H1 (cell line): ENCODE measurements around the gene C12orf75. TPM values are rescaled to one million over a fixed set of nuclear protein-coding genes. Genes with fewer than 3 reads are reported as not detected.

Experiments
- CTCF ChIA-PET: fragments of 300-600 bp; sonication (Branson Sonifier 250); formaldehyde crosslinking; loops from one replicate; lab custom pipeline; 2021; ENCODE audit not compliant: partially characterized antibody; lab: Charles Lee
- POLR2A ChIA-PET: fragments of 300-600 bp; sonication (Branson Sonifier 250); formaldehyde crosslinking; loops from one replicate; lab custom pipeline; 2021; ENCODE audit warnings: inconsistent platforms; ENCODE audit not compliant: partially characterized antibody; lab: Charles Lee
- DNase-seq, 2 experiments: peaks; one replicate each; pipeline versions ENCODE4 v3.0.0 to v3.0.0-alpha.2; 2010 to 2022; ENCODE audit warnings: low spot score in 2 of 2, low read depth in 1 of 2, mixed read lengths in 1 of 2
- FAIRE-seq: peaks from 2 replicates; lab custom pipeline; 2011; peaks lifted over from hg19 to GRCh38; lab: Jason Lieb, UNC
- H2AFZ ChIP-seq: 2 replicates; pipeline ENCODE4 v1.8.1; 2012; ENCODE audit warnings: low read length, inconsistent platforms
- H2AK5ac ChIP-seq: 2 replicates; pipeline ENCODE4 v1.6.1; 2013; ENCODE audit warnings: low read depth, low read length
- H2BK120ac ChIP-seq: replicated peaks from 2 replicates; pipeline ENCODE3; 2013; ENCODE audit warnings: low read depth, low read length, inconsistent platforms
- H2BK12ac ChIP-seq: 2 replicates; pipeline ENCODE4 v1.6.1; 2013; ENCODE audit warnings: low read depth, low read length
- H2BK15ac ChIP-seq: 2 replicates; pipeline ENCODE4 v1.6.1; 2013; ENCODE audit warnings: low read length
- H2BK20ac ChIP-seq: 2 replicates; pipeline ENCODE4 v1.6.1; 2013; ENCODE audit warnings: low read length
- H2BK5ac ChIP-seq: 2 replicates; pipeline ENCODE4 v1.6.1; 2013; ENCODE audit warnings: low read depth, low read length
- H3K14ac ChIP-seq: 2 replicates; pipeline ENCODE4 v1.6.1; 2013; ENCODE audit warnings: inconsistent platforms; ENCODE audit not compliant: insufficient read length
- H3K18ac ChIP-seq: 2 replicates; pipeline ENCODE4 v1.6.1; 2013; ENCODE audit warnings: low read length; ENCODE audit errors: extremely low read depth
- H3K23ac ChIP-seq: 2 replicates; pipeline ENCODE4 v1.6.1; 2013; ENCODE audit warnings: inconsistent platforms; ENCODE audit not compliant: insufficient read length
- H3K23me2 ChIP-seq: 2 replicates; pipeline ENCODE4 v1.6.1; 2013; ENCODE audit warnings: low read depth, low read length
- H3K27ac ChIP-seq: 2 replicates; pipeline ENCODE4 v1.6.1; 2011; ENCODE audit warnings: low read depth, low read length, inconsistent platforms
- H3K27me3 ChIP-seq, 4 experiments: replicated peaks in 1 of 4; 1 replicate in 1 of 4; 2 replicates in 3 of 4; pipeline versions ENCODE4 v1.6.1 to v1.8.1; 2011 to 2013; ENCODE audit warnings: low read length in 3 of 4, mild to moderate bottlenecking in 3 of 4, inconsistent platforms in 2 of 4, mixed read lengths in 2 of 4, moderate library complexity in 1 of 4; ENCODE audit not compliant: control insufficient read depth in 3 of 4, insufficient read depth in 3 of 4; ENCODE audit errors: extremely low read depth in 1 of 4
- H3K36me3 ChIP-seq, 4 experiments: 2 replicates each; pipeline versions ENCODE4 v1.6.1 to v1.8.1; 2011 to 2013; ENCODE audit warnings: mild to moderate bottlenecking in 4 of 4, low read length in 3 of 4, moderate library complexity in 2 of 4, control low read depth in 1 of 4, inconsistent platforms in 1 of 4; ENCODE audit not compliant: insufficient read depth in 4 of 4, control insufficient read depth in 2 of 4
- H3K4ac ChIP-seq: replicated peaks from 2 replicates; pipeline ENCODE3; 2013; ENCODE audit warnings: low read length, low read depth, mixed read lengths, inconsistent platforms; ENCODE audit not compliant: insufficient read length
- H3K4me1 ChIP-seq, 4 experiments: replicated peaks in 1 of 4; 1 replicate in 1 of 4; 2 replicates in 3 of 4; pipeline versions ENCODE4 v1.6.1 to v1.8.1; 2011 to 2013; ENCODE audit warnings: low read length in 3 of 4, inconsistent platforms in 2 of 4, mixed read lengths in 1 of 4; ENCODE audit not compliant: insufficient read depth in 4 of 4, control insufficient read depth in 3 of 4
- H3K4me2 ChIP-seq, 2 experiments: 2 replicates each; pipeline versions ENCODE4 v1.6.1 to v1.8.1; 2011 to 2013; ENCODE audit warnings: low read depth in 2 of 2, low read length in 2 of 2, control low read depth in 1 of 2, inconsistent platforms in 1 of 2, mild to moderate bottlenecking in 1 of 2; ENCODE audit not compliant: insufficient read depth in 1 of 2
- H3K4me3 ChIP-seq, 4 experiments: fragments of 200-600, 300-600 bp in 1 of 4; sonication (generic), shearing (Covaris generic), sonication (Bioruptor Twin) in 1 of 4; 2 replicates each; pipeline versions ENCODE4 v1.5.1 to v1.8.1; 2011 to 2016; ENCODE audit warnings: low read length in 4 of 4, low read depth in 3 of 4, control low read depth in 2 of 4, inconsistent platforms in 2 of 4, mild to moderate bottlenecking in 2 of 4, mixed read lengths in 1 of 4, moderate library complexity in 1 of 4; ENCODE audit not compliant: insufficient read depth in 2 of 4; ENCODE audit errors: extremely low read depth in 1 of 4
- H3K56ac ChIP-seq: replicated peaks from 2 replicates; pipeline ENCODE3; 2013; ENCODE audit warnings: low read depth, mild to moderate bottlenecking, mixed read lengths, low read length, inconsistent platforms; ENCODE audit not compliant: insufficient read length
- H3K79me1 ChIP-seq: 2 replicates; pipeline ENCODE4 v1.6.1; 2013; ENCODE audit warnings: low read depth, low read length, control low read depth
- H3K79me2 ChIP-seq, 2 experiments: 2 replicates each; pipeline versions ENCODE4 v1.6.1 to v1.8.1; 2012 to 2013; ENCODE audit warnings: low read length in 2 of 2, mild to moderate bottlenecking in 2 of 2, inconsistent platforms in 1 of 2; ENCODE audit not compliant: insufficient read depth in 2 of 2, control insufficient read depth in 1 of 2
- H3K9ac ChIP-seq, 4 experiments: replicated peaks in 1 of 4; 1 replicate in 1 of 4; 2 replicates in 3 of 4; pipeline versions ENCODE4 v1.6.1 to v1.8.1; 2011 to 2013; ENCODE audit warnings: low read depth in 3 of 4, low read length in 3 of 4, control low read depth in 2 of 4, mild to moderate bottlenecking in 2 of 4, moderate library complexity in 2 of 4, inconsistent platforms in 1 of 4; ENCODE audit errors: extremely low read depth in 1 of 4
- H3K9me3 ChIP-seq, 2 experiments: 2 replicates each; pipeline versions ENCODE4 v1.6.1 to v1.8.1; 2012 to 2013; ENCODE audit warnings: mild to moderate bottlenecking in 2 of 2, moderate library complexity in 2 of 2, control low read depth in 1 of 2, inconsistent platforms in 1 of 2, low read depth in 1 of 2, low read length in 1 of 2, mixed read lengths in 1 of 2; ENCODE audit not compliant: insufficient read depth in 2 of 2
- H4K20me1 ChIP-seq, 2 experiments: replicated peaks in 1 of 2; 2 replicates each; pipeline versions ENCODE3 to v1.8.1; 2011 to 2013; ENCODE audit warnings: inconsistent platforms in 2 of 2, low read length in 2 of 2, mild to moderate bottlenecking in 1 of 2; ENCODE audit not compliant: insufficient read depth in 2 of 2, control insufficient read depth in 1 of 2
- H4K5ac ChIP-seq: 2 replicates; pipeline ENCODE4 v1.6.1; 2013; ENCODE audit warnings: low read length, low read depth, mixed read lengths, inconsistent platforms; ENCODE audit not compliant: insufficient read length
- H4K8ac ChIP-seq: 2 replicates; pipeline ENCODE4 v1.8.0; 2013; ENCODE audit warnings: mild to moderate bottlenecking, moderate library complexity, low read length, inconsistent platforms; ENCODE audit not compliant: insufficient read depth; ENCODE audit errors: extremely low read depth
- H4K91ac ChIP-seq: replicated peaks from 2 replicates; pipeline ENCODE3; 2013; ENCODE audit warnings: low read length, mixed read lengths, inconsistent platforms; ENCODE audit not compliant: insufficient read length
- CHD1 ChIP-seq: IDR thresholded peaks from 2 replicates; pipeline ENCODE4 v1.6.1; 2012; ENCODE audit warnings: low read depth, low read length, improper control_type of control experiment
- CREB1 ChIP-seq: IDR thresholded peaks from 2 replicates; pipeline ENCODE4 v1.6.1; 2012; ENCODE audit warnings: inconsistent platforms
- EGR1 ChIP-seq: IDR thresholded peaks from 2 replicates; pipeline ENCODE4 v1.6.1; 2011; ENCODE audit warnings: low read depth, low read length, borderline replicate concordance
- EP300 ChIP-seq, 2 experiments: IDR thresholded peaks; 1 replicate in 1 of 2; 2 replicates in 1 of 2; pipeline ENCODE4 v1.6.1; 2011 to 2012; ENCODE audit warnings: low read depth in 2 of 2, low read length in 2 of 2, mild to moderate bottlenecking in 2 of 2, borderline replicate concordance in 1 of 2, inconsistent platforms in 1 of 2, moderate library complexity in 1 of 2
- JUN ChIP-seq: IDR thresholded peaks from 2 replicates; pipeline ENCODE4 v1.6.1; 2011; ENCODE audit warnings: low read depth, mild to moderate bottlenecking, improper control_type of control experiment, low read length
- KDM1A ChIP-seq: fragments of 200-600, 300-600 bp; sonication (generic); IDR thresholded peaks from 2 replicates; pipeline ENCODE4 v1.7.1; 2016; ENCODE audit warnings: mild to moderate bottlenecking, low read length, borderline replicate concordance
- POLR2A ChIP-seq, 2 experiments: IDR thresholded peaks; 1 replicate in 1 of 2; 2 replicates in 1 of 2; pipeline ENCODE4 v1.6.1; 2011; ENCODE audit warnings: low read depth in 2 of 2, low read length in 2 of 2, mild to moderate bottlenecking in 2 of 2; ENCODE audit errors: control extremely low read depth in 1 of 2
- SP1 ChIP-seq: IDR thresholded peaks from 2 replicates; pipeline ENCODE4 v1.6.1; 2011; ENCODE audit warnings: low read depth, low read length
- TCF12 ChIP-seq: IDR thresholded peaks from 2 replicates; pipeline ENCODE4 v1.6.1; 2011; ENCODE audit warnings: low read depth, mild to moderate bottlenecking, low read length
- YY1 ChIP-seq: IDR thresholded peaks from 2 replicates; pipeline ENCODE4 v1.6.1; 2011; ENCODE audit warnings: low read depth, mild to moderate bottlenecking, low read length
- WGBS, 2 experiments: shearing (Covaris generic) in 1 of 2; methylation state at CpG; one replicate each; pipeline versions ENCODE4 v1.1.6 to v1.1.7; 2013 to 2015; ENCODE audit warnings: low lambda C conversion rate in 2 of 2, mixed read lengths in 2 of 2, inconsistent platforms in 1 of 2, low coverage in 1 of 2, missing lambda C conversion rate in 1 of 2; ENCODE audit not compliant: insufficient replicate concordance in 2 of 2, insufficient coverage in 1 of 2, insufficient read length in 1 of 2; ENCODE audit errors: extremely low coverage in 1 of 2, missing lambda C conversion rate in 1 of 2; 5-methylcytosine and 5-hydroxymethylcytosine counted together
- polyA plus RNA-seq, 7 experiments: library from polyadenylated mRNA; depleted of rRNA in 3 of 7; stranded (reverse) in 5 of 7; unstranded in 2 of 7; fragments of >200 nt in 5 of 7; fragments of 200-250 nt in 2 of 7; gene quantifications; 1 replicate in 5 of 7; 2 replicates in 1 of 7; 4 replicates in 1 of 7; pipeline versions ENCODE4 v1.2.1 to v1.2.3, GENCODE V29; 2011 to 2013; ENCODE audit warnings: missing spikeins in 2 of 7, mixed read lengths in 2 of 7
- total RNA-seq: library from RNA; stranded (reverse); fragmentation: NEBNext Ultra II Directional; extraction: Animal tissue kit (Norgen Biotek cat#: 25700); gene quantifications from 2 replicates; pipeline ENCODE4 v1.2.1, GENCODE V29; 2021
- TF ChIP-seq, protein P1 (sequence below), 3 experiments: IDR thresholded peaks; 1 replicate in 2 of 3; 2 replicates in 1 of 3; pipeline versions ENCODE4 v1.5.1 to v1.6.1; 2011; ENCODE audit warnings: low read length in 3 of 3, mild to moderate bottlenecking in 3 of 3, inconsistent platforms in 2 of 3, low read depth in 1 of 3, moderate library complexity in 1 of 3; ENCODE audit not compliant: insufficient read depth in 1 of 3; ENCODE audit errors: control extremely low read depth in 1 of 3

C12orf75 gene
- total and polyA plus RNA-seq, 2 of the 8 experiments (the other 6 are each of a cell fraction or from before 2014, with no cell fraction given), result 26.4 to 41.2 TPM

DNA sequence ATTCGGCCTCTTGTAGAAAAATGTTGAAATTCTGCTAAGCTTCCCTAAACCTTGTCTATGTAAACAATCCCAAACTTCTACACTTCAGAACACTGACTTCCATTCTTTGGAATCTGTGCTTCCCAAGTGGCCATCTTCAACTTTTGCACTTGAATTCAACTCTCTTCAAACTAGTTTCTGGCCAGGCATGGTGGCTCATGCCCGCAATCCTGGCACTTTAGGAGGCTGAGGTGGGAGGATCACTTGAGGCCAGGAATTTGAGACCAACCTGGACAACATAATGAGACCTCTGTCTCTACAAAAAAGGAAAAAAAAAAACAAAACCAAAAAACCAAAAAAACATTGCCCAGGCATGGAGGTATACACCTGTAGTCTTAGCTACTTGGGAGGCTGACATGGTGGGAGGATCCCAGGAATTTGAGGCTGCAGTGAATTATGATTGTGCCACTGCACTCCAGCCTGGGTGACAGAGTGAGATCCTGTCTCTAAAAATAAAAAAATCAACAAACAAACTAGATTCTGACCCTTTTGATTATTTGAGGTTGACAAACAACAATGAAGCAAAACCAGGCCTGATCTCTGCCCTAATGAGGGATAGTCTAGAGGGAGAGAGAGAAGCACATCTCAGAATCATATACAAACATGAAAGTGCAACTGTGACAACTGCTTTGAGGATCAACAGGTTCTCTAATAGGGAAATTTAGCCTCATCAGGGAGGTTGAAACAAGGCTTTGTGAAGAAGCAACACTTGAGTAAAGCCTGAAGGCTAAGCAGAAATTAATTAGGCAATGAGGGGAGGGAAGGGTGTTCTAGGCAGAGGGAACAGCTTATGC lies 11.6 kb upstream of the C12orf75 start:
- Histone ChIP-seq H3K9ac (no peak overlapping the region), H4K20me1 (no peaks in the 10 kb centered on the region), H4K5ac (no peak overlapping the region), H3K79me2 (no peaks in the 10 kb centered on the region), H2BK120ac (no peak overlapping the region), H3K27ac (no peak overlapping the region), H3K9me3 (peaks cover 5 to 13% of the 10 kb centered on the region in 2 experiments; a peak in 1 of 4 replicates), H3K4me1 (peaks cover 0 to 2% (median 0%) of the 10 kb centered on the region in 4 experiments; a peak in 1 of 7 replicates), H2BK20ac (no peak overlapping the region), H3K27me3 (no peaks in the 10 kb centered on the region), H3K36me3 (no peaks in the 10 kb centered on the region), H2BK5ac (no peak overlapping the region), H3K23ac (no peak overlapping the region), H3K14ac (no peak overlapping the region), H2AFZ (no peak overlapping the region), H3K18ac (no peak overlapping the region), H4K91ac (no peak overlapping the region), H3K23me2 (no peaks in the 10 kb centered on the region), H3K56ac (no peak overlapping the region), H3K4me3 (no peak overlapping the region), H4K8ac (no peak overlapping the region), H2BK12ac (no peak overlapping the region), H2AK5ac (no peak overlapping the region), H3K79me1 (no peaks in the 10 kb centered on the region), H2BK15ac (no peak overlapping the region), H3K4me2 (no peak overlapping the region), H3K4ac (no peak overlapping the region)
- DNase-seq (no peak), FAIRE-seq (no peak)
- CTCF ChIA-PET, result interaction anchor here (1.0 to 3.9 kb wide), 4 partner anchors 35 to 71 kb away, joined by 4 to 15 read pairs (median 11); no protein-coding TSS in a partner anchor
- POLR2A ChIA-PET, result no interaction called here
- WGBS, 2 experiments, result 93% methylated on average over 2 of the region's 2 CpGs; no CpG with 5 or more reads in 1 of the 2 experiments
- no peak for TF ChIP-seq EGR1
- TF ChIP-seq EP300 (IDR thresholded peaks at IDR 0.05; ENCODE audit: borderline replicate concordance in 1 of 2, low read depth in 2 of 2, low read length in 2 of 2), result no peak
- TF ChIP-seq, protein P1, sequence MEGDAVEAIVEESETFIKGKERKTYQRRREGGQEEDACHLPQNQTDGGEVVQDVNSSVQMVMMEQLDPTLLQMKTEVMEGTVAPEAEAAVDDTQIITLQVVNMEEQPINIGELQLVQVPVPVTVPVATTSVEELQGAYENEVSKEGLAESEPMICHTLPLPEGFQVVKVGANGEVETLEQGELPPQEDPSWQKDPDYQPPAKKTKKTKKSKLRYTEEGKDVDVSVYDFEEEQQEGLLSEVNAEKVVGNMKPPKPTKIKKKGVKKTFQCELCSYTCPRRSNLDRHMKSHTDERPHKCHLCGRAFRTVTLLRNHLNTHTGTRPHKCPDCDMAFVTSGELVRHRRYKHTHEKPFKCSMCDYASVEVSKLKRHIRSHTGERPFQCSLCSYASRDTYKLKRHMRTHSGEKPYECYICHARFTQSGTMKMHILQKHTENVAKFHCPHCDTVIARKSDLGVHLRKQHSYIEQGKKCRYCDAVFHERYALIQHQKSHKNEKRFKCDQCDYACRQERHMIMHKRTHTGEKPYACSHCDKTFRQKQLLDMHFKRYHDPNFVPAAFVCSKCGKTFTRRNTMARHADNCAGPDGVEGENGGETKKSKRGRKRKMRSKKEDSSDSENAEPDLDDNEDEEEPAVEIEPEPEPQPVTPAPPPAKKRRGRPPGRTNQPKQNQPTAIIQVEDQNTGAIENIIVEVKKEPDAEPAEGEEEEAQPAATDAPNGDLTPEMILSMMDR (IDR thresholded peaks at IDR 0.05; ENCODE audit: control extremely low read depth in 1 of 3, insufficient read depth in 1 of 3, low read depth in 1 of 3, low read length in 3 of 3), result no peak
- no peak for TF ChIP-seq JUN
- TF ChIP-seq YY1, result no peak
- TF ChIP-seq TCF12, result no peak
- no peak for TF ChIP-seq CHD1
- no peak for TF ChIP-seq KDM1A
- no peak for TF ChIP-seq POLR2A (IDR thresholded peaks at IDR 0.05; ENCODE audit: control extremely low read depth in 1 of 2, low read depth in 2 of 2, low read length in 2 of 2)
- TF ChIP-seq SP1, result no peak
- TF ChIP-seq CREB1, result no peak
